Thyroid gland (tissue), 4 donors: ENCODE data around the gene ZCCHC3. TPM values are rescaled to one million over a fixed set of nuclear protein-coding genes. Genes with fewer than 3 reads are reported as not detected.

Source experiments
- DNase-seq, 2 donors: peaks; one replicate each; pipeline ENCODE4 v3.0.0-alpha.2; 2019
- H3K27ac ChIP-seq, 3 donors: fragments of 200-600 bp; sonication (generic); 1 replicate in 2 of 3; 2 replicates in 1 of 3; pipeline ENCODE4 v1.5.1; 2016 to 2019; ENCODE audit warnings: mild to moderate bottlenecking in 1 of 3, moderate library complexity in 1 of 3
- H3K27me3 ChIP-seq: fragments of 200-600 bp; sonication (generic); one replicate; pipeline ENCODE4 v1.5.1; 2019
- H3K36me3 ChIP-seq, 2 donors: fragments of 200-600 bp; sonication (generic); one replicate each; pipeline ENCODE4 v1.5.1; 2016 to 2019
- H3K4me1 ChIP-seq, 2 donors: fragments of 200-600 bp; sonication (generic); one replicate each; pipeline ENCODE4 v1.5.1; 2017 to 2019
- H3K4me3 ChIP-seq, 3 donors: fragments of 200-600 bp; sonication (generic); replicated peaks in 1 of 3; 1 replicate in 2 of 3; 2 replicates in 1 of 3; pipeline ENCODE4 v1.5.1; 2016; ENCODE audit warnings: mild to moderate bottlenecking in 1 of 3
- H3K9me3 ChIP-seq: fragments of 200-600 bp; sonication (generic); one replicate; pipeline ENCODE4 v1.5.1; 2017
- CTCF ChIP-seq, 6 experiments: fragments of 200-600 bp in 3 of 6; fragments of 450-650 bp in 3 of 6; sonication (generic) in 3 of 6; IDR thresholded peaks; one replicate each; pipeline ENCODE4 v1.5.1; 2016 to 2019; ENCODE audit warnings: antibody characterized with exemption in 6 of 6, mild to moderate bottlenecking in 2 of 6, inconsistent platforms in 1 of 6, moderate library complexity in 1 of 6
- POLR2A ChIP-seq, 2 donors: fragments of 450-650 bp; IDR thresholded peaks; one replicate each; pipeline ENCODE4 v1.6.1; 2017; ENCODE audit warnings: antibody characterized with exemption in 2 of 2, mild to moderate bottlenecking in 2 of 2, moderate library complexity in 1 of 2
- WGBS, 2 donors: methylation state at CpG; one replicate each; pipeline ENCODE4 v1.1.5; 2017; 5-methylcytosine and 5-hydroxymethylcytosine counted together
- intact Hi-C: fragments of 100-400 bp; cut with DNase I; formaldehyde crosslinking; loops from one replicate; pipeline ENCODE4 v1.15.1; 2023
- total RNA-seq, 4 donors: library from RNA; depleted of rRNA; stranded (reverse); fragments of >200 nt; gene quantifications; one replicate each; pipeline ENCODE4 v1.2.3, GENCODE V29; 2016

Gene ZCCHC3
- total RNA-seq, 4 donors from 2014 or later = 20.2 to 28.4 (median 22.3) TPM

GRCh38 chr20:343107-343506 lies 45.7 kb downstream of the ZCCHC3 start:
- Histone ChIP-seq H3K36me3 (no peaks in the 10 kb centered on the region), H3K9me3 (no peaks in the 10 kb centered on the region), H3K4me1 (peaks cover 0 to 4% of the 10 kb centered on the region in 2 donors), H3K4me3 (no peak overlapping the region), H3K27me3 (no peaks in the 10 kb centered on the region), H3K27ac (no peak overlapping the region)
- intact Hi-C loops = no loop called here
- no peak for DNase-seq
- TF ChIP-seq POLR2A (IDR thresholded peaks at IDR 0.05) (no peak), CTCF (IDR thresholded peaks at IDR 0.05) (no peak)

- no peak for DNase-seq
- intact Hi-C loops = no loop called here
- no peak for TF ChIP-seq CTCF (IDR thresholded peaks at IDR 0.05)
- TF ChIP-seq POLR2A (IDR thresholded peaks at IDR 0.05) = no peak
- no peaks in the 10 kb centered on the region for H3K36me3 ChIP-seq
- 75 to 76% methylated on average over 9 of the region's 9 CpGs for WGBS, 2 donors
- no peaks in the 10 kb centered on the region for H3K9me3 ChIP-seq
- H3K4me1 ChIP-seq = peaks cover 0 to 12% of the 10 kb centered on the region in 2 donors
- H3K4me3 ChIP-seq = peak overlapping the region in 2 of 3 donors; percentile 65 to 84
- peak overlapping the region in 2 of 3 donors; percentile 91 to 93 for H3K27ac ChIP-seq
- no peaks in the 10 kb centered on the region for H3K27me3 ChIP-seq
Measured at GRCh38 chr20:346033-346639, 48.8 kb downstream of the ZCCHC3 start.

- peak within 1 kb of the TSS; percentile 26 to 84 (median 65) for H3K4me3 ChIP-seq
- peak within 1 kb of the TSS; percentile 88 to 93 (median 91) for H3K27ac ChIP-seq
- H3K9me3 ChIP-seq = no peaks in the 10 kb centered on the region
- intact Hi-C loops = no loop called here
- WGBS, 2 donors = 1 to 2% methylated on average over 22 to 28 of the region's 50 CpGs
- H3K36me3 ChIP-seq = no peaks in the 10 kb centered on the region
- peaks cover 0 to 12% of the 10 kb centered on the region in 2 donors for H3K4me1 ChIP-seq
- peak; percentile 70 to 74 for DNase-seq
- H3K27me3 ChIP-seq = no peaks in the 10 kb centered on the region
- TF ChIP-seq POLR2A (IDR thresholded peaks at IDR 0.05) (peak; percentile 34 to 64), CTCF (IDR thresholded peaks at IDR 0.05) (no peak)
Measured at GRCh38 chr20:346640-347316, 49.4 kb downstream of the ZCCHC3 start, which contains the start of gene NRSN2. NRSN2 (plus strand) TSS chr20:347111; CDS start chr20:349644, 2,533 bp downstream.

- no peaks in the 10 kb centered on the region for H3K9me3 ChIP-seq
- no peaks in the 10 kb centered on the region for H3K27me3 ChIP-seq
- no peaks in the 10 kb centered on the region for H3K36me3 ChIP-seq
- H3K27ac ChIP-seq = peak overlapping the region; percentile 88 to 93 (median 91)
- no peak for TF ChIP-seq CTCF (IDR thresholded peaks at IDR 0.05)
- no peak for TF ChIP-seq POLR2A (IDR thresholded peaks at IDR 0.05)
- peak overlapping the region; percentile 26 to 84 (median 65) for H3K4me3 ChIP-seq
- H3K4me1 ChIP-seq = peaks cover 0 to 12% of the 10 kb centered on the region in 2 donors
- no peak for DNase-seq
- WGBS, 2 donors = 0 to 1% methylated on average over 3 to 19 of the region's 19 CpGs
- intact Hi-C loops = no loop called here
Measured at GRCh38 chr20:347317-347639, 49.9 kb downstream of the ZCCHC3 start.
